Measurements from ENCODE around the gene LAIR1. TPM values are rescaled to one million over a fixed set of nuclear protein-coding genes. Genes with fewer than 3 reads are reported as not detected.
"Not testable (repeated sequence)": the region's sequence is repeated elsewhere in the genome, so short reads cannot be mapped to it uniquely, and the experiment has no call there.

The LAIR1 gene
- total RNA-seq, 2 experiments from 2014 or later = 54.0 to 59.3 TPM

DNA sequence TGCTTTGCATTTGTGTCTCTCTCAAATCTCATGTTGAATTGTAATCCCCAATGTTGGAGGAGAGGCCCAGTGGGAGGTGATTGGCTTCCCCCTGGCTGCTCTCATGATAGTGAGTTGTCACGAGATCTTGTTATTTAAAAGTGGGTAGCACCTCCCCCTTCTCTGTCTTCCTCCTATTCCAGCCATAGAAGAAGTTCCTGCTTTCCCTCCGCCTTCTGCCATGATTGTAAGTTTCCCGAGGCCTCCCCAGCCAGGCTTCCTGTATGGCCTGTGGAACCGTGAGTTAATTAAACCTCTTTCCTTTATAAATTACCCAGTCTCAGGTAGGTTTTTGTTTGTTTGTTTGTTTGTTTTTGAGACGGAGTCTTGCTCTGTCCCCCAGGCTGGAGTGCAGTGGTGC lies 29.6 kb downstream of the LAIR1 start:
- Mint-ChIP-seq H3K36me3 (ENCODE audit: low read depth) (no peaks in the 10 kb centered on the region), H3K4me1 (no peaks in the 10 kb centered on the region), H3K9me3 (no peaks in the 10 kb centered on the region), H3K27ac (peak overlapping the region; percentile 10), H3K4me3 (no peak overlapping the region), H3K27me3 (peaks cover 9% of the 10 kb centered on the region)
- ChIA-PET POLR2A (no interaction called here), CTCF (no interaction called here)
- DNase-seq = no peak

DNA sequence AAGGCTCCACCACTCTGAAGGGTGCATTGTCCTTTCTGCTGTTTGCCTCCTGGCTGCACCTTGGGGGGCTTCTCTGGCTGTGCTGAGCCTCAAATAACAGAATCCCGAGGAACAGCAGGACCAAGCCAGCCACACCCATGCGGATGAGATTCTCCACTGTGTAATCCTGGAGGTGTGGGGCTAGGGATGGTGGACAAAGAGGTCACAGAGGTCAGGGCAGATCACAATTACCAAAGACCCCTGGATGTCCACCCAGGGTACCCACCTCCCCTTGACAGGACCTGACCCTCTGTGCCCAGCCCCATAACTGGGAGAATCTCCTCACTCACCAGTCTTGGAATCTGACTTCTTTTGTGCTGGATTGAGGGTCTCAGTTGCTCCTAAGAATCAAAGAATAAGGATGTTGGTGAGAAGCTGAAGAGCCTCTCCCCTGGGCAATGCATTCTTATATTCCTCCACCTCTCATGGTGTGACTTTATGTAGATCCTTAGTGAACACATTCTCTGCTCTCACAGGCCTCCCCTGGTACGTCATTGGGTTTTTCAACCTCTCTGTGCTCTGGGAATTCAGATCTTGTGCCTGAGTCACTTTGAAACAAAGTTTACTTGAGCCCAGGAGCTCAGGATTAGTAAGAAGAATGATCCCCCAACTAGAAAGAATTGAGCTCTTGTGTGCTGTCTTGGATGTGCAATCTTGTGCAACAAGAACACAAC lies 31.0 kb downstream of the LAIR1 start:
- Mint-ChIP-seq H3K4me3 (no peak overlapping the region), H3K27ac (no peak overlapping the region), H3K9me3 (no peaks in the 10 kb centered on the region), H3K36me3 (ENCODE audit: low read depth) (no peaks in the 10 kb centered on the region), H3K27me3 (no peaks in the 10 kb centered on the region), H3K4me1 (no peaks in the 10 kb centered on the region)
- ChIA-PET POLR2A (no interaction called here), CTCF (no interaction called here)
- no peak for DNase-seq

DNA sequence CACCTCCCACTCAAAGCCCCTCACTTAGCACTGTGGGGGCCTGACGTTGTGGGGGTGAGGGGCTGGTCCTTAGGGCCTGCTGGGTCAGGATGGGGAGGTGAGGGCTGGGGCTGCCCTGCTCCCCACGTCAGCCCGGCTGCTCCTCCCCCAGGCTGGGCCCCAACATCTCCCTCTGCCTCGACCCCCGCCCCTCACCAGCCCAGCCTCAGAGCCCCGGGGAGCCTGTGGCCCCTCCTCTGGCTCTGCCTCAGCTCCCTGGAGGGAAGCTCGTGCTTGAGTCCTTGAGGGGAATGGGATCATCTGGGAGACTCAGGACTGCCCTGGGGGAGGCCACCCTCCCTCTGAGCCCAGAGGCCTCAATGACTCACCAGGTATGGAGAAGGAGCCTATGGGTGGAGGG lies 32.6 kb downstream of the LAIR1 start:
- Mint-ChIP-seq H3K36me3 (ENCODE audit: low read depth) (no peaks in the 10 kb centered on the region), H3K4me3 (no peak overlapping the region), H3K27ac (no peak overlapping the region), H3K9me3 (no peaks in the 10 kb centered on the region), H3K27me3 (no peaks in the 10 kb centered on the region), H3K4me1 (peaks cover 5% of the 10 kb centered on the region)
- no peak for DNase-seq
- ChIA-PET POLR2A (no interaction called here), CTCF (interaction anchor here (0.6 to 1.0 kb wide), 2 partner anchors 14 to 23 kb away, joined by 3 read pairs; no protein-coding TSS in a partner anchor)

DNA sequence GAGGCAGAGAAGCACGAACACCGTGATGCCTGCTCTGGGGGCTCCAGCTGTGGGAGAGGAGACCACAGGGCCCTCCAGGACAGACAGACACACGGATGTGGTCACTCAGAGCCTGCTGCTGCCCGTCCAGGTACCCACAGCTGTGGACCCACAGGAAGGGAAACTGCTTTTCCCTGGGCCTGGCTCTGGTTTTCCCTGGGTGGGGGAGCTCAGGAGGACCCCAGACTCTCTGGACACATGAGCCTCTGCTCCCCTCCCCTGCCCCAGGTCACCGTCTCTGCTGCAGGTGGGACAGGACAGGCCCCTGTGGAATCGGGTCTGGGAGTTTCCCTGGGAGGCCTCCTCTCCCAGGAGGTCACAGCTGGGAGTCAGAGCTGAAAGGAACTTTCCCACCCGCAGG lies 33.1 kb downstream of the LAIR1 start:
- CTCF ChIA-PET = interaction anchor here (1.3 kb wide), 1 partner anchor 60 kb away, joined by 3 read pairs; no protein-coding TSS in a partner anchor
- peaks cover 9% of the 10 kb centered on the region for H3K4me1 Mint-ChIP-seq
- H3K4me3 Mint-ChIP-seq = no peak overlapping the region
- DNase-seq = no peak
- no peaks in the 10 kb centered on the region for H3K9me3 Mint-ChIP-seq
- no peak overlapping the region for H3K27ac Mint-ChIP-seq
- no peaks in the 10 kb centered on the region for H3K27me3 Mint-ChIP-seq
- POLR2A ChIA-PET = no interaction called here
- H3K36me3 Mint-ChIP-seq (ENCODE audit: low read depth) = no peaks in the 10 kb centered on the region

DNA sequence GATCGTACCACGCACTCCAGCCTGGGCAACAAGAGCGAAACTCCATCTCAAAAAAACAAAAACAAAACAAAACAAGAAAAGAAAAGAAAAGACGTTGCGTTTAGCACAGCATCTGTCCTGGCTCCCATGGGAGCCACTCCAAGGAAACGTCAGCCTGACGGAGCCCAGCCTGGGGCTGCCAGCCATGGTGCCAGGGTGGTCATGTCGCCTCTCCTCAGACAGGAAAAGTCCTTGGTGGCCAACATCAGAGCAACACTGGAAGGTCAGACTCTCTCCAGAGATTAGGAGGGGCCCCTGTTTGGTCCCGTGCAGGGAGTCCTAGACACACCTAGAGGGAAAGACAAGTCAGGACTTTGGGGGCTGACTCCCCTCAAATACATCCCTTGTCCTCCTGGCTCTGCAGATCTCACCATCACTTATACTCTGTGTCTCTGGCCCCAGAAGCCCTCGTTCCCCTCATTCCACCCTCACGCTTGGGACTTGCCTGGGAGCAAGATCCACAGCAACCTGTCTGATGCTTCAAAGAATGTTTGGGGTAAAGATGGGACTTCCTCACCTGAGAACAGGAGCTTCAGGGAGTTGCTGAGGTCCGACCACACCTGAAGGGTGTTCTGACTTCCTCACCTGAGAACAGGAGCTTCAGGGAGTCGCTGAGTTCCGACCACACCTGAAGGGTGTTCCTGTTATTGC lies 35.1 kb downstream of the LAIR1 start:
- POLR2A ChIA-PET = no interaction called here

DNA sequence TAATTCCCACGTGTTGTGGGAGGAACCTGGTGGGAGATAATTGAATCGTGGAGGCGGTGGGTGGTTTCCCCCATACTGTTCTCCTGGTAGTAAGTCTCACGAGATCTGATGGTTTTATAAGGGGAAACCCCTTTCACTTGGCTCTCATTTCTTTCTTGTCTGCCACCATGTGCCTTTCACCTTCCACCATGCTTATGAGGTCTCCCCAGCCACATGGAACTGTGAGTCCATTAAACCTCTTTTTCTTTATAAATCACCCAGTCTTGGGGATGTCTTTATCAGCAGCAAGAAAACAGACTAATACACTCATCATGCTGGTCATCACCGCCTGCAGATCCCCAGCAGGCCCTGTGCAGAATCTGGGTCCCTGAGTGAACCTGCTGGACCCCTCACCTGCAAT lies 36.0 kb downstream of the LAIR1 start:
- H3K4me3 Mint-ChIP-seq = not testable (repeated sequence)

More for the DNA sequence above, 35.1 kb downstream of the LAIR1 start:
- no peak overlapping the region for H3K4me3 Mint-ChIP-seq
- H3K4me1 Mint-ChIP-seq = peaks cover 14% of the 10 kb centered on the region
- no peaks in the 10 kb centered on the region for H3K36me3 Mint-ChIP-seq (ENCODE audit: low read depth)
- no peaks in the 10 kb centered on the region for H3K9me3 Mint-ChIP-seq
- H3K27me3 Mint-ChIP-seq = peaks cover 4% of the 10 kb centered on the region
- CTCF ChIA-PET = interaction anchor here (0.6 to 1.1 kb wide), 3 partner anchors 41 to 211 kb away, joined by 3 read pairs; no protein-coding TSS in a partner anchor
- no peak for DNase-seq
- H3K27ac Mint-ChIP-seq = no peak overlapping the region

DNA sequence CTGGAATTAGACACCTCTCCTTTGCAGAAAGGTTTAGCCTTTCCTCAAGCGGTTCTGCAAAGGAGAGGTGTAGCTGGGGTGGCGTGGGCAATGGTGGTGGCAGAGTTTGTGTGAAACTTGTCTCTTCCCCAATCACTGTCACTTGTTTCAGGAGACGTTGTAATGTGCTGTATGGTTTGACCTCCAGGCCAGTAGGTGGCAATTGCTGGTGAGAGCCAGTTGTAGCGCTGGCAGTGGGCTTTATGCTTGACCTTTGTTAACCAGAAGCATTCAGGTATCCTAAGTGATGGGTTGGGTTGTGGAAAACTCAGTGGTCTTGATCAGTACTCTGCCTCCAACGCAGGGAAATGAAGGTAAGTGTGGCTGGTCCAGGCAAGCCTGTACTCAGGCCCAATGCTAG lies 39.1 kb downstream of the LAIR1 start:
- peaks cover 16% of the 10 kb centered on the region for H3K27me3 Mint-ChIP-seq
- H3K4me3 Mint-ChIP-seq = no peak overlapping the region
- POLR2A ChIA-PET = no interaction called here
- no peak for DNase-seq
- no peaks in the 10 kb centered on the region for H3K9me3 Mint-ChIP-seq
- CTCF ChIA-PET = no interaction called here
- peaks cover 14% of the 10 kb centered on the region for H3K4me1 Mint-ChIP-seq
- no peak overlapping the region for H3K27ac Mint-ChIP-seq
- no peaks in the 10 kb centered on the region for H3K36me3 Mint-ChIP-seq (ENCODE audit: low read depth)

More for the DNA sequence above, 36.0 kb downstream of the LAIR1 start:
- CTCF ChIA-PET; DNase-seq; H3K9me3 Mint-ChIP-seq; H3K36me3 Mint-ChIP-seq (ENCODE audit: low read depth); H3K27ac Mint-ChIP-seq; H3K27me3 Mint-ChIP-seq: not testable (repeated sequence)
- H3K4me1 Mint-ChIP-seq = peaks cover 14% of the 10 kb centered on the region
- POLR2A ChIA-PET = interaction anchor here (0.6 kb wide), 1 partner anchor 135 kb away, joined by 3 read pairs; the partner anchor contains the start of gene LENG9

DNA sequence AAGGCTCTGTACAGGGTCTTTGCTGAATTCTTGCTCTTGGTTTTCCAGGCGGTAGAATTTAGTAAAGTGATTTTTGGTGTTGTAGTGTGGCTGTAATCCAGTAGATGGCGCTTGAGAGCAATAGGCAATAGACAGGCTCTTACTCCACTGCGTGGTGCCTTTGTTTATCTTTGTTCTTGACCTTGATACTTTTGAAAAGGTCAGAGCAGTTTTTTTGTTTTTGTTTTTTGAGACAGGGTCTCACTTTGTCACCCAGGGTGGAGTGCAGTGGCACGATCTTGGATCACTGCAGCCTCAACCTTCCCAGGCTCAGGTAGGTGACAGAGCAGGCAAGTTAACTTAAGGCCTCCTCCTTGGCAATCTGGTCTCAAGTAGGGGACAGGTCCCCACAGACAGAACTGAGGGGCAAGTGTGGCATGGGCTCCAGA lies 39.5 kb downstream of the LAIR1 start:
- no peak overlapping the region for H3K4me3 Mint-ChIP-seq
- H3K4me1 Mint-ChIP-seq = peaks cover 14% of the 10 kb centered on the region
- H3K9me3 Mint-ChIP-seq = no peaks in the 10 kb centered on the region
- peaks cover 20% of the 10 kb centered on the region for H3K27me3 Mint-ChIP-seq
- no peak overlapping the region for H3K27ac Mint-ChIP-seq
- CTCF ChIA-PET = no interaction called here
- DNase-seq = peak; percentile 66
- POLR2A ChIA-PET = no interaction called here
- no peaks in the 10 kb centered on the region for H3K36me3 Mint-ChIP-seq (ENCODE audit: low read depth)

DNA sequence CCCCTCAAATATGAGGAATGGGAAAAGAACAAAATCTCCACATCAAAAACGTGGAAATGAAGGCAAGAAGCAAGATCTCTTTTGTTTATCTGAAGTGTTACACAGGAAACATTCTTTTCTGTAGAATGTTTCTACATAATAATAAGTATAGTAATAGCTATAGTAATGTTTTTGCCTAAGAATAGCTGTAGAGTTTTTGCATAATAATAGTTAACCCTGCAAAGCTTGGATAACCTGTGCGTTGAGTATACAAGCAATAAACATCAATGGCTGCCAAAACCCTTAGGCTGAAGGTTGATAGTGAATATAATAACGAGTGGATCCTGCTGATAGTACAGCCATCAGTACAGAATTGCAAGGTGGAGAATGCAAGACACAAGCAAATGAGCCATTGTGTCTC lies 40.7 kb downstream of the LAIR1 start:
- no peaks in the 10 kb centered on the region for H3K36me3 Mint-ChIP-seq (ENCODE audit: low read depth)
- ChIA-PET POLR2A (no interaction called here), CTCF (interaction anchor here (0.8 kb wide), 1 partner anchor 55 kb away, joined by 3 read pairs; no protein-coding TSS in a partner anchor)
- H3K4me1 Mint-ChIP-seq = peaks cover 14% of the 10 kb centered on the region
- no peak for DNase-seq
- H3K9me3 Mint-ChIP-seq = no peaks in the 10 kb centered on the region
- H3K4me3 Mint-ChIP-seq = no peak overlapping the region
- peaks cover 25% of the 10 kb centered on the region for H3K27me3 Mint-ChIP-seq
- H3K27ac Mint-ChIP-seq = no peak overlapping the region

DNA sequence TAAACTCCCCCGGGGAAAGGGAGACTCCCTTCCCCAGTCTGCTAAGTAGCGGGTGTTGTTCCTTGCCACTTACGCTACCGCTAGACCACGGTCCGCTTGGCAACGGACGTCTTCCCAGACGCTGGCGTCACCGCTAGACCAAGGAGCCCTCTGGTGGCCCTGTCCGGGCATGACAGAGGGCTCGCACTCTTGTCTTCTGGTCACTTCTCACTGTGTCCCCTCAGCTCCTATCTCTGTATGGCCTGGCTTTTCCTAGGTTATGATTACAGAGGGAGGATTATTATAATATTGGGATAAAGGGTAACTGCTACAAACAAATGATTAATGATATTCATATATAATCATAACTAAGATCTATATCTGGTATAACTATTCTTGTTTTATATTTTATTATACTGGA lies 41.8 kb downstream of the LAIR1 start:
- peaks cover 14% of the 10 kb centered on the region for H3K4me1 Mint-ChIP-seq
- H3K4me3 Mint-ChIP-seq; CTCF ChIA-PET; DNase-seq; POLR2A ChIA-PET; H3K9me3 Mint-ChIP-seq; H3K36me3 Mint-ChIP-seq (ENCODE audit: low read depth); H3K27ac Mint-ChIP-seq: not testable (repeated sequence)
- H3K27me3 Mint-ChIP-seq = peaks cover 26% of the 10 kb centered on the region

DNA sequence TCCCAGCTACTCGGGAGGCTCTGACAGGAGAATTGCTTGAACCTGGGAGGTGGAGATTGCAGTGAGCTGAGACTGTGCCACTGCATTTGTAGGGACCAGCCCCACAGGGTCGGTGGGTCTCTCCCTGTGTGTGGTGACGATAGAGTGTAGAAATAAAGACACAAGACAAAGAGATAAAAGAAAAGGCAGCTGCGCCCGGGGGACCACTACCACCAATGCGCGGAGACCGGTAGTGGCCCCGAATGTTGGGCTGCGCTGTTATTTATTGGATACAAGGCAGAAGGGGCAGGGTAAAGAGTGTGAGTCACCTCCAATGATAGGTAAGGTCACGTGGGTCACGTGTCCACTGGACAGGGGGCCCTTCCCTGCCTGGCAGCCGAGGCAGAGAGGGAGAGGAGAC lies 42.4 kb downstream of the LAIR1 start:
- DNase-seq; POLR2A ChIA-PET; H3K9me3 Mint-ChIP-seq; H3K27ac Mint-ChIP-seq; H3K4me3 Mint-ChIP-seq; H3K36me3 Mint-ChIP-seq (ENCODE audit: low read depth); CTCF ChIA-PET: not testable (repeated sequence)
- Mint-ChIP-seq H3K27me3 (peaks cover 26% of the 10 kb centered on the region), H3K4me1 (peaks cover 10% of the 10 kb centered on the region)

DNA sequence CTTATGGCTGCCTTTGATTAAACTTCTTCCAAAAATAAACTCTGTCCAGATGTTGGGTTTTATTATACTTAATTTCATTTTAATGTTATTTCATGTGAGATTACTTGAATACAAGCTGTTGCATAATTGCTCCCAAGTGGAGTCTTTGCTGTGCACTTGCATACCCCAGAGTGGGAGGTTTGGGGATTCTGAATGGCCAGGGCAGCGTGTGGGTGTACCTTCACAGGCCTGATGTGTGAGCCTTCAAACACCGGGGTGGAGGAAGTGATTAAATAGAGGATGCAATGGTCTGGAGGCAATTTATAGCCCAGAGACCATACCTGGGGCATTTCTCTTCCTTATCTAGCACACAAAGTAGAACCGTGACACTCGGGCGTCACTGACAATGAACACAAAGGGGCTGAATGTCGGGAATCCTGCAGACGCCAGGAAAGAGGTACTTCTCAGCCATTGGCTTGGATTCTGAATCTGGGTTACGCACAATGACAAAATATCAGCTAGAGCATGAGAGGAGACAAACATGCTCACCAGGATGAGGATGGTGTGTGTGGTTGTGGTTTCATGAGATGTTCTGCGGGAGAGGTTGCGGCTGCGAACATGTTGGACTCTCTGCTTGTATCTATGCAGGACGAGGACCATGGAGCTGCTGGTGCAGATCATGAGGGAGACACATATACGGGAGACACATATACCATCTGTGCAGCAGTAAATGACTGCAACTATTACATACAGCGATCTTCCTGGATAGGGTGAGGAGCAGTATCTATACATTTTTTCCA lies 44.6 kb downstream of the LAIR1 start:
- DNase-seq = no peak
- Mint-ChIP-seq H3K4me3 (no peak overlapping the region), H3K27me3 (peaks cover 32% of the 10 kb centered on the region), H3K27ac (no peak overlapping the region), H3K9me3 (no peaks in the 10 kb centered on the region), H3K36me3 (ENCODE audit: low read depth) (no peaks in the 10 kb centered on the region), H3K4me1 (peaks cover 6% of the 10 kb centered on the region)
- ChIA-PET CTCF (no interaction called here), POLR2A (interaction anchor here (0.7 kb wide), 1 partner anchor 68 kb away, joined by 3 read pairs; no protein-coding TSS in a partner anchor)

DNA sequence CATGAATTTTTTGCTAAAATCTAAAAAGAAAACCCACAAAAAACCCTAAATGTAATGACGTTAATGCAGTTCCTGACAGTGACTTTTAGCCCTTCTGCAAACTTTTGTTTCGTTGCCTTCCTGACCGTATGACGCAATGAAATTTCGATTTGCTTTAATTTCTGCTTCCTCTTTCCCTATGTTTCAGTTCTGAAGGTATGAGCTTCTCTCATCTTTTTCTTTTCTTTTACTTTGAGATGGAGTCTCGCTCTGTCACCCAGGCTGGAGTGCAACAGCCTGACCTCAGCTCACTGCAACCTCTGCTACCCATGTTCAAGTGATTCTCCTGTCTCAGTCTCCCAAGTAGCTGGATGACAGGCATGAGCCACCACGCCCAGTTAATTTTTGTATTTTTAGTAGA lies 45.7 kb downstream of the LAIR1 start:
- peaks cover 31% of the 10 kb centered on the region for H3K27me3 Mint-ChIP-seq
- H3K9me3 Mint-ChIP-seq = no peaks in the 10 kb centered on the region
- no peaks in the 10 kb centered on the region for H3K36me3 Mint-ChIP-seq (ENCODE audit: low read depth)
- CTCF ChIA-PET = no interaction called here
- peaks cover 6% of the 10 kb centered on the region for H3K4me1 Mint-ChIP-seq
- no peak overlapping the region for H3K4me3 Mint-ChIP-seq
- no peak overlapping the region for H3K27ac Mint-ChIP-seq
- DNase-seq = no peak
- POLR2A ChIA-PET = no interaction called here

All from activated CD4-positive, alpha-beta T cell treated with anti-CD3 and anti-CD28 coated beads, Interleukin-2, amount 10 ng/mL, durations not matched to agents 7 days and 5 days (primary cell).